ENCODE data around the gene NOX1. TPM values are rescaled to one million over a fixed set of nuclear protein-coding genes. Genes with fewer than 3 reads are reported as not detected.
"Not testable (repeated sequence)": the region's sequence is repeated elsewhere in the genome, so short reads cannot be mapped to it uniquely, and the experiment has no call there.

The NOX1 gene
- total and polyA plus RNA-seq, 2 of the 13 experiments (the other 11 are each of a cell fraction or from before 2014, with no cell fraction given), result 0.07 TPM; not detected in 1

- TF ChIP-seq ZFP91 (CRISPR knock-in tag; IDR thresholded peaks at IDR 0.05; ENCODE audit: borderline replicate concordance) (no peak), ZNF205 (CRISPR knock-in tag; IDR thresholded peaks at IDR 0.05) (no peak), PRDM4 (CRISPR knock-in tag; IDR thresholded peaks at IDR 0.05; ENCODE audit: borderline replicate concordance) (no peak), EHMT2 (IDR thresholded peaks at IDR 0.05; ENCODE audit: borderline replicate concordance, low read depth, low read length) (no peak), ZNF607 (CRISPR knock-in tag; IDR thresholded peaks at IDR 0.05; ENCODE audit: borderline replicate concordance) (no peak)
These were observed 61.7 kb downstream of the NOX1 start (continued) for GRCh38 chrX:100812216-100813158.

- intact Hi-C loops (cut with micrococcal nuclease; ENCODE audit: unreplicated experiment); H3K4me1 ChIP-seq (ENCODE audit: insufficient read depth, low read length); H3K36me3 ChIP-seq (replicated peaks in 1 of 2; ENCODE audit: control insufficient read depth in 1 of 2, insufficient read depth in 2 of 2, low read length in 2 of 2); in situ Hi-C loops (cut with HindIII; ENCODE audit: extremely low pct_ligation_motif_present, low pct_unique_long_range_greater_than_20kb); H3K9ac ChIP-seq (ENCODE audit: insufficient read depth, low read depth, low read length); DNase-seq (ENCODE audit: low spot score); FAIRE-seq; H4K20me1 ChIP-seq (ENCODE audit: insufficient read depth, low read length); H2AFZ ChIP-seq (ENCODE audit: low read length); BruUV-seq (replicated peaks); H3K4me2 ChIP-seq (ENCODE audit: low read depth, low read length); H3K27me3 ChIP-seq (ENCODE audit: control insufficient read depth in 1 of 2, insufficient read depth in 2 of 2, low read length in 2 of 2); CTCF ChIA-PET (ENCODE audit: low intra/inter-chr PET ratio, low total read pairs); H3K4me3 ChIP-seq (replicated peaks in 1 of 3; ENCODE audit: insufficient read depth in 1 of 3, low read depth in 2 of 3, low read length in 3 of 3); POLR2A ChIA-PET; H3K27ac ChIP-seq (ENCODE audit: extremely low read length, insufficient read depth, low read length); H3K79me2 ChIP-seq (ENCODE audit: insufficient read depth, low read length); ATAC-seq; H3K9me3 ChIP-seq (ENCODE audit: low read length): not testable (repeated sequence)
- WGBS (ENCODE audit: low lambda C conversion rate), result under 1% methylated on average over 7 of the region's 7 CpGs
These were observed 65.9 kb downstream of the NOX1 start for GRCh38 chrX:100808265-100808664.
